Activated B cell treated with CpG ODN at 0.5 μM for 24 hours (primary cell): ENCODE measurements around the gene ALDH6A1. TPM values are rescaled to one million over a fixed set of nuclear protein-coding genes. Genes with fewer than 3 reads are reported as not detected.

ENCODE experiments used
- ATAC-seq: fragments of 200-7000 bp; cut with Tn5 transposase; one replicate; pipeline ENCODE4 v1.10.0; 2021; ENCODE audit warnings: low read depth, mild to moderate bottlenecking, moderate library complexity
- CTCF ChIA-PET: fragments of 350-600 bp; sonication (Branson Sonifier 250); formaldehyde crosslinking; loops from one replicate; lab custom pipeline; 2021; ENCODE audit warnings: antibody characterized with exemption; lab: Charles Lee
- POLR2A ChIA-PET: fragments of 350-600 bp; sonication (Branson Sonifier 250); formaldehyde crosslinking; loops from one replicate; lab custom pipeline; 2021; ENCODE audit warnings: antibody characterized with exemption; lab: Charles Lee
- DNase-seq: peaks from one replicate; pipeline ENCODE4 v3.0.0; 2022
- H3K27ac Mint-ChIP-seq: one replicate; pipeline ENCODE4 v1.8.0; 2020; ENCODE audit warnings: mixed read lengths
- H3K27me3 Mint-ChIP-seq: one replicate; pipeline ENCODE4 v1.8.0; 2021; ENCODE audit warnings: mixed read lengths
- H3K36me3 Mint-ChIP-seq: one replicate; pipeline ENCODE4 v1.8.0; 2021; ENCODE audit warnings: low read depth, mixed read lengths
- H3K4me1 Mint-ChIP-seq: one replicate; pipeline ENCODE4 v1.8.0; 2021; ENCODE audit warnings: mixed read lengths
- H3K4me3 Mint-ChIP-seq: one replicate; pipeline ENCODE4 v1.8.0; 2020; ENCODE audit warnings: mild to moderate bottlenecking, mixed read lengths
- H3K9me3 Mint-ChIP-seq: one replicate; pipeline ENCODE4 v1.8.0; 2020; ENCODE audit warnings: mixed read lengths
- intact Hi-C: fragments of 100-400 bp; cut with micrococcal nuclease; formaldehyde crosslinking; loops from one replicate; pipeline ENCODE4 v1.15.1; 2024
- total RNA-seq: library from RNA; stranded (reverse); gene quantifications from 2 replicates; pipeline ENCODE4 v1.2.3, GENCODE V29; 2022
- TF ChIP-seq, protein P1 (sequence below): fragments of 200-600 bp; IDR thresholded peaks from one replicate; pipeline ENCODE4 v1.8.0; 2022; ENCODE audit warnings: antibody characterized with exemption, mild to moderate bottlenecking

Gene ALDH6A1
- total RNA-seq, 1 donor from 2014 or later, result 11.5 TPM

DNA sequence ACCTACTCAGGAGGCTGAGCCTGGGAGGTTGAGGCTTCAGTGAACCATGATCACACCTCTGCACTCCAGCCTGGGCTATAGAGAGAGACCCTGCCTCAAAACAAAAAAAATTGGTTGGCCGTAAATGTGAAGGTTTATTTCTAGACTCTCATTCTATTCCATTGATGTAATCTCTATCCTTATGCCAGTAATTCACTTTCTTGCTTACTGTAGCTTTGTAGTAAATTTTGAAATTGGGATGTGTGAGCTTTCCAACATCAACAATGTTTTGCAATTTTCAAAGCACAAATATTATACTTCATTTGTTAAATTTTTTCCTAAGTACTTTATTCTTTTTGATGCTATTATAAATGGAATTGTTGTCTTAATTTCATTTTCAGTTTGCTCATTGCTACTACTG, 25.1 kb upstream of the ALDH6A1 start:
- POLR2A ChIA-PET, result no interaction called here
- no peaks in the 10 kb centered on the region for H3K9me3 Mint-ChIP-seq
- TF ChIP-seq, protein P1, sequence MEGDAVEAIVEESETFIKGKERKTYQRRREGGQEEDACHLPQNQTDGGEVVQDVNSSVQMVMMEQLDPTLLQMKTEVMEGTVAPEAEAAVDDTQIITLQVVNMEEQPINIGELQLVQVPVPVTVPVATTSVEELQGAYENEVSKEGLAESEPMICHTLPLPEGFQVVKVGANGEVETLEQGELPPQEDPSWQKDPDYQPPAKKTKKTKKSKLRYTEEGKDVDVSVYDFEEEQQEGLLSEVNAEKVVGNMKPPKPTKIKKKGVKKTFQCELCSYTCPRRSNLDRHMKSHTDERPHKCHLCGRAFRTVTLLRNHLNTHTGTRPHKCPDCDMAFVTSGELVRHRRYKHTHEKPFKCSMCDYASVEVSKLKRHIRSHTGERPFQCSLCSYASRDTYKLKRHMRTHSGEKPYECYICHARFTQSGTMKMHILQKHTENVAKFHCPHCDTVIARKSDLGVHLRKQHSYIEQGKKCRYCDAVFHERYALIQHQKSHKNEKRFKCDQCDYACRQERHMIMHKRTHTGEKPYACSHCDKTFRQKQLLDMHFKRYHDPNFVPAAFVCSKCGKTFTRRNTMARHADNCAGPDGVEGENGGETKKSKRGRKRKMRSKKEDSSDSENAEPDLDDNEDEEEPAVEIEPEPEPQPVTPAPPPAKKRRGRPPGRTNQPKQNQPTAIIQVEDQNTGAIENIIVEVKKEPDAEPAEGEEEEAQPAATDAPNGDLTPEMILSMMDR, result no peak
- intact Hi-C loops, result no loop called here
- no peak overlapping the region for H3K4me3 Mint-ChIP-seq
- no peaks in the 10 kb centered on the region for H3K27me3 Mint-ChIP-seq
- CTCF ChIA-PET, result no interaction called here
- no peak overlapping the region for H3K27ac Mint-ChIP-seq
- DNase-seq (no peak), ATAC-seq (no peak)
- no peaks in the 10 kb centered on the region for H3K4me1 Mint-ChIP-seq
- peaks cover 24% of the 10 kb centered on the region for H3K36me3 Mint-ChIP-seq

DNA sequence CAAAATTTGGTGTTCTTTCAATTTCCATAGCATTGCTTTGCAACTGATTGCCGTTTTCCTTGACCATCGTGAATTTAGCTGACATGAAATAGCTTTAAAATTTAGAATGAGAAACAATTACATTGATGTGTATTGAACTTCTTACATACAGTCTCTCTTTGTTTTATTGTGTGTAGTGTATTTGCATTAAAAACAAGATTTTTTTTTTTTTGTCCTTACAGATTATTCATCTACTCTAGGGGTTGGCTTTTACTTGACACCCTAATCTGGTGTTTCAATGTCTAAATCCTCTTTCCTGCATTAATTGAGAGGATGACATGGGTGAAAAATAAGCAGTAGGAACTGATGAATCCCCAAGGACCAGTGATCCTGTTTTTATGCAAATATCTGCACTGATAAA, 21.1 kb upstream of the ALDH6A1 start:
- DNase-seq (no peak), ATAC-seq (no peak)
- no peak overlapping the region for H3K4me3 Mint-ChIP-seq
- no peaks in the 10 kb centered on the region for H3K9me3 Mint-ChIP-seq
- no peak overlapping the region for H3K27ac Mint-ChIP-seq
- peaks cover 35% of the 10 kb centered on the region for H3K36me3 Mint-ChIP-seq
- ChIA-PET POLR2A (no interaction called here), CTCF (no interaction called here)
- TF ChIP-seq, protein P1, result no peak
- intact Hi-C loops, result no loop called here
- H3K27me3 Mint-ChIP-seq, result no peaks in the 10 kb centered on the region
- H3K4me1 Mint-ChIP-seq, result no peaks in the 10 kb centered on the region

DNA sequence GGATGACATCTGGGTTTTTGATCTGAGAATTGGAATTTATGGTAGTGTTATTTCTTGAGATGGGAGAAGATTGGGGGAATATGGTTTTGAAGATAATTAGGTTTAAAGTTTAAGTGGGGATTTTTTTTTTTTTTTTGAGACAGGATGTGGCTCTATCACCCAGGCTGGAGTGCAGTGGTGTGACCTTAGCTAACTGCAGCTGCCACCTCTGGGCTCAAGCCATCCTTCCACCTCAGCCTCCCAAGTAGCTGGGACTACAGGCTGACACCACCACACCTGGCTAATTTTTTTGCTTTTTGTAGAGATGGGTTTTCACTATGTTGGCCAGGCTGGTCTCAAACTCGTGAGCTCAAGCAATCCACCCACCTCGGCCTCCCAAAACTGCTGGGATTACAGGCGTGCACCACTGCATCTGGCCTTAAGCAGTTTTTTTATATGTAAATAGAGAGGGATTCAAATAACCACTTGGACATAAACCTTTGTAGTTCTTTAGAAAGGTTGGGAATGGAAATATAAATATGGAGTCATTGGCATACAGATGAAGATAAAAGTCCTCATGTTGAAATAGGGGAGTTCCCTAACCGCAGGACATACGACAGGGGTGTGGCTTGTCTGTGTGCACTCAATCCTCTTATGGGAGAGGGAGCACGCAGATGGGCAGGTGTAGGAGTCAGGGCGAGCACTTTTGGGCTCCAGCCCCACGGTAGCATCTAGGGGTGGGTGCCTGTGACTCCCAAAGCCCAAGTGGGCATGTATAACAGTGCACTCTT, 5.2 kb upstream of the ALDH6A1 start:
- ATAC-seq (no peak), DNase-seq (no peak)
- POLR2A ChIA-PET, result no interaction called here
- Mint-ChIP-seq H3K36me3 (peaks cover 21% of the 10 kb centered on the region), H3K27me3 (no peaks in the 10 kb centered on the region), H3K27ac (no peak overlapping the region), H3K9me3 (no peaks in the 10 kb centered on the region), H3K4me3 (no peak overlapping the region), H3K4me1 (peaks cover 25% of the 10 kb centered on the region)
- CTCF ChIA-PET, result interaction anchor here (0.6 kb wide), 1 partner anchor 828 kb away, joined by 3 read pairs; no protein-coding TSS in a partner anchor
- TF ChIP-seq, protein P1, result no peak
- intact Hi-C loops, result loop anchor here (10.0 kb wide), 1 partner anchor 525 kb away; the partner anchor contains the start of gene LTBP2

DNA sequence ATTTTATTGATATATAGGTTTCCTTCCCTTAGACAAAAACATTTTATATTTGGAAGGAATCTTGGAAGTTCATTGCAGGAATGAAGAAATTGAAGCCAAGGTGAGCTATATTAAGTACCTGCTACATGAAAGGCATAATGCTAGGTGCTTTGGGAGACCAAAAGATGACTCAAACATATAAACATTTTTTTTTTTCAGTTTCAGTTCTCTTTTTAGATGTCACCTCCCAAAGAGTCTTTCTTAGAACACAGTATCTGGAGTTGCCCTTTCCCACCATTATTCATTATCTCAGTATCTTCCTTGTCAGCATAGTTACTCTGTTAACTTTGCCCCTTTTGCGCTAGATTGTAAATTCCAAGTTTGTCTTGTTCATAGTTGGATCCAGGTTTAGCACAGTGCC, 1.6 kb upstream of the ALDH6A1 start:
- Mint-ChIP-seq H3K27ac (peak overlapping the region; percentile 93), H3K4me3 (peak overlapping the region; percentile 99), H3K4me1 (peaks cover 37% of the 10 kb centered on the region), H3K27me3 (no peaks in the 10 kb centered on the region), H3K9me3 (no peaks in the 10 kb centered on the region), H3K36me3 (peaks cover 21% of the 10 kb centered on the region)
- CTCF ChIA-PET, result no interaction called here
- POLR2A ChIA-PET, result interaction anchor here (1.2 kb wide), 1 partner anchor 171 kb away, joined by 10 read pairs; no protein-coding TSS in a partner anchor
- ATAC-seq, result no peak
- no peak for DNase-seq
- TF ChIP-seq, protein P1, result no peak
- intact Hi-C loops, result loop anchor here (2.0 to 10.0 kb wide), 2 partner anchors 441 to 529 kb away; partner anchors contain the start of genes DNAL1 and LTBP2

DNA sequence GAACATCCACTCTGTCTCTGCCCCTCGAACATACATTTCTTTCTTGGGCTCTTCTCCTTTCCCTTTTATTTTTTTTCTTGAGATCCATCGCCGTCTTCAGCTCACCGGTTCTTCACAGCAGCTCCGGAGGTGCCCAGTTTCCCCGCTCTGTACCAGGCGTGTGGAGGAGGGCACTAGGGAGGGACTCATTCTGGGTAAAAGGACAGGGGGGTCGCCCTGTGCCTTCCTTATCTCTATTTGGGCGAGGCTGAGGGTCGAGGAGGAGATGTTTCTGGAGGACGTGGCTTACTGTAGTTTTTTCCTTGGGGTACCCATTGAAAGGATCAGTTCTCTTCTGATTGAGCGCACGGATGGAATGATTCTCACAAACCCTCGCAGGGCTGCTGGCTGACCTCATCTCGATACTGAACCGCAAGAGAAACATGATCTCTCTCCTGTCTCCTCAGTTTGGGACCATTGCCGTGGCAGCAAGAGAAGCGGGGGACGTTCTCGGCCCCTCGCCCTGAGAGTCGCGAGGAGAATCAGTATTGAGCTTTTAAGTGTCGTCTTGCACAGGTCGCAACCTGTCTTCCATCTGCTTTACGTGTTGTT, 889 bp upstream of the ALDH6A1 start:
- ATAC-seq (no peak), DNase-seq (no peak)
- H3K27me3 Mint-ChIP-seq, result no peaks in the 10 kb centered on the region
- peak overlapping the region; percentile 93 for H3K27ac Mint-ChIP-seq
- POLR2A ChIA-PET, result interaction anchor here (0.6 to 1.2 kb wide), 4 partner anchors 172 to 1027 kb away, joined by 3 to 10 read pairs (median 3); partner anchors contain the start of genes RBM25 and RIOX1
- H3K36me3 Mint-ChIP-seq, result peaks cover 18% of the 10 kb centered on the region
- CTCF ChIA-PET, result no interaction called here
- intact Hi-C loops, result loop anchor here (2.0 to 10.0 kb wide), 2 partner anchors 440 to 530 kb away; partner anchors contain the start of genes DNAL1 and LTBP2
- H3K9me3 Mint-ChIP-seq, result no peaks in the 10 kb centered on the region
- H3K4me3 Mint-ChIP-seq, result peak overlapping the region; percentile 99
- H3K4me1 Mint-ChIP-seq, result peaks cover 37% of the 10 kb centered on the region
- TF ChIP-seq, protein P1, result no peak
